ENCODE measurements around the gene LRRC47.
"Not testable (repeated sequence)": the region's sequence is repeated elsewhere in the genome, so short reads cannot be mapped to it uniquely, and the experiment has no call there.

Gene LRRC47

GRCh38 chr1:3814771-3815561 is 18.7 kb upstream of the LRRC47 start:
- DNase-seq: no peak

- no peak for DNase-seq
These were observed 17.8 kb upstream of the LRRC47 start for GRCh38 chr1:3814065-3814464.

GRCh38 chr1:3811595-3811911 is 15.3 kb upstream of the LRRC47 start:
- DNase-seq: no peak

- not testable (repeated sequence) for DNase-seq
These were observed 14.0 kb upstream of the LRRC47 start for GRCh38 chr1:3810149-3810761.

- no peak for DNase-seq
These were observed 13.4 kb upstream of the LRRC47 start for GRCh38 chr1:3809680-3810079.

- no peak for DNase-seq
These were observed 11.5 kb upstream of the LRRC47 start for GRCh38 chr1:3807769-3808168.

GRCh38 chr1:3805038-3805437 is 8.7 kb upstream of the LRRC47 start:
- no peak for DNase-seq

GRCh38 chr1:3804627-3804944 is 8.3 kb upstream of the LRRC47 start:
- DNase-seq: not testable (repeated sequence)

GRCh38 chr1:3803905-3804626 is 7.8 kb upstream of the LRRC47 start:
- no peak for DNase-seq

GRCh38 chr1:3800795-3801194 is 4.5 kb upstream of the LRRC47 start:
- DNase-seq: not testable (repeated sequence)

- DNase-seq: no peak
These were observed 3.8 kb upstream of the LRRC47 start for GRCh38 chr1:3799976-3800685.

GRCh38 chr1:3795453-3796214 is 664 bp downstream of the LRRC47 start:
- DNase-seq: no peak

- DNase-seq: no peak
These were observed 5.3 kb downstream of the LRRC47 start for GRCh38 chr1:3790952-3791351.

GRCh38 chr1:3790500-3790923 is 5.8 kb downstream of the LRRC47 start:
- no peak for DNase-seq

GRCh38 chr1:3789421-3790300 is 6.6 kb downstream of the LRRC47 start:
- DNase-seq: no peak

GRCh38 chr1:3788756-3789420 is 7.4 kb downstream of the LRRC47 start:
- no peak for DNase-seq

- DNase-seq: no peak
These were observed 8.3 kb downstream of the LRRC47 start for GRCh38 chr1:3787745-3788605.

GRCh38 chr1:3787349-3787715 is 9.0 kb downstream of the LRRC47 start:
- no peak for DNase-seq

- DNase-seq: no peak
These were observed 9.6 kb downstream of the LRRC47 start for GRCh38 chr1:3786468-3787348.
